ENCODE measurements around the gene LDLRAD3.

The LDLRAD3 gene

DNA sequence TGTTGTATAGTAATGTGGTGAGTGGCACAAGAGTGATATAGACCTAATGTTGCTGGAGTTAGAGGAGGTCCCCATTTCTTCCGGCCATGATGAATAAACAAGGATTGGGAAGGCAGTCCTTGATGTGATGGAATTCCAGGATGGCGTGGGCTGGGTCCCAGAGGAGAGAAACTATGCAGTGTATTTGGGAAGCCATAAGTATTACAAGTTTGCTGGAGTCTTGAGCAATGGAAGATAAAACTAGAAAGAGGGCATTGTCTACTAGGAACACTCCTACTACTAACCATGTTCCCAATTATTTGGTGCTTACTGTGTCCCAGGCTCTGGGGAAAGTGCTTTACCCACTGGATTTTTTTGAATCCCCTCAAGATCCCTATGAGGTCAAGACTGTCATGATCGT lies 20.0 kb downstream of the LDLRAD3 start:
- no peak for DNase-seq

DNA sequence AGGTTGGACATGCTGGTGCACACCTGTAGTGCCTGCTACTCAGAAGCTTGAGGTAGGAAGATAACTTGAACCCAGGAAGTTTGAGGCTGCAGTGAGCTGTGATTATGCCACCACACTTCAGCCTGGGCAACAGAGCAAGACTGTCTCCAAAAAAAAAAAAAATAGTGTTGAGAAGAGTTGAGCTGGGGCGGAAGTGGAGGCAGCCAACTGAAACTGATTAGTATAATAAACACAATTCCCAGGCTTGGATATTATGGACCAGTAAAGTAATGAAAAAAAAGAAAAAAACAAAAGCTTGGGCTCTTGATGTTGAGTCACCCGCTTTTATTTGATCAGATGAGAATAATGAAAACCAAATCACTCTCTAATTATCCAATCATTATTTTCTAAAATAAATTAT lies 21.0 kb downstream of the LDLRAD3 start:
- DNase-seq, result no peak

DNA sequence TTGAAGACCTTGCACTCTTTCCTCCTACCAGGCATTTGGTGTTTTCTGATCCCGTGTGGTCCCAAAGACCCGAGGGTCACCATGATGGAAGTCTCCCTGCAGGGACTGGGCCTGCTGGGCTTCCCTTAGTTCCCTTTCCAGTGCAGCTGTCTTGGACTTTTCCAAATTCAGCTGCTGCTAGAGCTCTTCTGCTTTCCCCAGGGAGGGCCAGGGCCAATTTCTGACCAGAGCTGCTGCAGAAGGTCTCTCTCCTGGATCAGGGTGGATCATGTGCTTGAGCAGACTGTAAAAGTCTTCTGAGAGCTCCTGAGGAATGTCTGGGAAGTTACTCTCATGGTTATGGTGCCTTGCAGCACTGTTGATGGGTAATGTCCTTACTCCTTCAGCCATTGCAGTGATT lies 23.2 kb downstream of the LDLRAD3 start:
- DNase-seq, result no peak

DNA sequence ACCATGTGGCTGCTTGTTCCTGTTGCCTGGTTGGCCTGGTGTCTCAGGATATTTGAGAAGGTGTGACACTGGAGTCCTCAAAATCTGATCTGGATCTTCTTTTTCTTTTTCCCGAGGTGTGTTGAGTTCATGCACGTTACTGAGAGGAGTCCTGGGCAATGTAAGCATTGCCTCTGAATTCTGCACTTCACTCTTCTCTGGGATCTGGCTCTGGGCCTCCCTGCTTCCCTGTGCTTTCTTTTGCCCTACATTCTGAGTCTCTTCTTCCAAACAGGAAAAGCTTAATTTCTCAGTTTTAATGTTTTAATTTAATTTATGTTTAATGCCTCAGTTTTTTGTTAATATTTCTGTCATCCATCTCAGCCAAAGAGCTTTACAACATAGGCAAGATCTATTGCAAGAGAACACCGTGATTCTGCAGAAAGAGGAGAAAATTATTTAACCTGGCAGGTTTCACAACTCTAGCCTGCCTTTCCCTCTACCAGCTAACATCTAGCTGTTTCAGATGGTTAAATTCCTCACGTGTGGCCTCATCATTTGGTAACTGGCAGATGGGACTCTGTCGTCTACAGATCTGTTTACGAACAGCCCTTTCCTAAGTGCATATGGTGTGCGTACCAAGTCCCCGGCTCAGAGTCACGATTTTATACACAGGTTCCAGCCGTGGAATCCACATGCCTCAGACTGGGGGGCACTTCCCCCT lies 24.7 kb downstream of the LDLRAD3 start:
- DNase-seq, result no peak

DNA sequence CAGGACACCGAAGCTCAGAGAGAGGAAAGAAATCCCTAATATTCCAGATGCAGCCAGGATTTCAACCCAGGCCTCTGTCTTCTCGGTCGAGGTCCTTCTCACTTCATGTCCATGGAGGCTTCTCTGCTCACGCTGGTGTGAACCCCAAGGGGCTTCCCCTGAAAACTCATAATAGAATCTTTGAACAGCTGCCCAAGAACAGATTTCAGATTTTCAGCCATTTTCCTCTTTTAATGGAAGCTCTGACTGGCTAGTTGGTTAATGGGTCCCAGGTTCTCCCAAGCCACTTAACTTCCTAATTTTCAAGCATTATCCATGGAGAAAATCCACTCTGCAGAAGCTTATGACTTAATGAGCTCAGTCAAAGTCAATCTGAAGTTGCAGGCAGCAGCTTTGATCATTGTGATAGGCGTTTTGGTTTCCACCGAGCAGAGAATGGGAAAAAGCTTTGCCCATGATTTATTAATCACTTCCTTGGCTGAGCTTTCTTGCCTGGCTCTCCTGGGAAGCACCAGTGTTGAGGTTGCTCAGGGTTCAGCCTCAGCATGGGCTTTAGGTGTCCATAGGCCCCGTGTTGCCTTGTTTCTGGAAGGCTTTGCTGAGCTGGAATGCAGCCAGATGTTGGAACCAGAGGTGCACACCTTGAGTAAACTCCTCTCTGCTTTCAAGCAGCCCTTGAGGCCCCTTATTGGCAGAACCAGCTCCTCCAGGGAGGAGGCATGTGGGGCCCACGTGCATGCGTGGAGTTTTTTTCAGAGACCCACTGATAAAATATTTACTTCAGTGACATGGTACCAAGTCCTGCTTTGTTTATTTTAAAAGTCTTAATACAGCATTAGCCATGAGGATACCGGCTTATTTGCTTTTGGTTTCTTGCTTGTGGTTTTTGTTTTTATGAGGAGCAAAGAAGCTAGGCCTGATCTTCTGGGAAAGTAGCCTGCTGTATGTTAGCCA lies 25.5 kb downstream of the LDLRAD3 start:
- DNase-seq, result no peak

DNA sequence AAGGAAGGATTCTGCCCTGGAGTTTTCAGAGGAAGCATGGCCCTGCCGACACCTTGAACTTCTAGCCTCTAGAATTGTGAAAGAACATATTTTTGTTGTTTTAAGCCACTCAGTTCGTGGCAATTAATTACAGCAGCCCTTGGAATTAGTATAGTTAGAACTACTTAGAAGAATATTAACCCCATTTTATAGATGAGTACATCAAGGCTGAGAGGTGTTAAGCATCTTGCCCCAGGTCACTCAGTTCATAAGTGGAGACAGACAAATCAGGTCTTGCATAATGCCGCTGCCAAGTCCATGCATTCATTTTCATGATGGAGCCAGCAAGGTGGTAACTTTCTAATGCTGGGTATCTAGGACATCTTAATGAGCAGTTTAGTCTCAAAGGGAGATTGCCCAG lies 26.6 kb downstream of the LDLRAD3 start:
- no peak for DNase-seq

DNA sequence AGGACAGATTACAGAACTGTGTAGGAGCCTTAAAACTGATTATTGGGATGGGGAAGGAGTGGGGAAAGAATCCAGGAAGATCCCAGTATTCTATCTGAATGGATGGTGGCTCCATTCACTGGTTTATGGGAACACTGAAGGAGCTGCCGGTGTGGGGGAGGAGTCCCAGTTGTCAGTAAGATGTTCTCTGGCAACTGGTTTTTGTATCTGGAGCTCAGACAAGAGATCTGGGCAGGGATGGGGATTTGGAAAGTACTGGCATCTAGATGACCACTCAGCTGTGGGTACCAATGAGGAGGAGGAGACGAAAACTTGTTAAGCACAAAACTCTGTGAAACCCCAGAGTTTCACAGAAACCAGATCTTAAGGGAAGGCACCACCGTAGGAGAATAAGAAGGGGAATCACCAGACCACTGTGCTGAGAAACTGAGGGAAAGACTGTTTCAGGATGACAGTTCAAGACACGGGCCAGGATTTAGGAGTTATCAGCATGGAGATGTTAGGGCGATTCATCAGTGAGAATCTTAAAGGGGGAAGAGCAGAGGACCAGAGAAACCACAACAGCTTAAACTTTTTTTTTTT lies 28.1 kb downstream of the LDLRAD3 start:
- DNase-seq, result no peak

DNA sequence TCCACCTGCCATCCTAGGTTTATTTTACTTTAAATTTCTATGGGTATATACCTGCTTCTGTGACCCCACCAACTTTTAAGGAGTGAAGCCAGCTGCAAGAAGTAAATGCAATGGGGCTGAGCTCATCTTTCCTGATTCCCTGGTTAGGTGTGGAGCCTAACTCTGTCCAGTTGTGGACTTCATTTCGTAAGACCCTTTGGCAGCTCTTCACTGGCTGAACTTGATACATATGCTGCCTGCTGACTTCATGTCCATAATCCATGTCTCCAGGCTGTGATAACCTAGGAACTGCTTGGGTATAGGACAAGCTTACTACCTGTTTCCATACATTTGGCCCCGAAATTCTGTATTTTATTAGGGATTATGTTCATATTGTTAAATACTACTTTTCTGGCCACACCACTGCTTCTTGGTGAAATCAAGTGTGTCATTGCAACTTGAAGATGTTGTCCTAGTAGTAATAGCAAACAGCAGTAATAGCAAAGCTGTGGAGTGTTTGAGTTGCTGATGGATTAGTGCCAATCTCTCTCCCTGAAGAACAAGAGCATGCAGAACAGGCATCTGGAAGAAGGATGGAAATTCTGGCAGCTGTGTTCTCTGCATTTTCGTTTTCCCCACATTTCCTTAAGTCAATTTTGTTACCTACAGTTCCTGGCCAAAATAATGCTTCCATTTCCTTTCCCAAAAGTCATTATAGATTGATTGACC lies 31.2 kb downstream of the LDLRAD3 start:
- DNase-seq, result no peak

DNA sequence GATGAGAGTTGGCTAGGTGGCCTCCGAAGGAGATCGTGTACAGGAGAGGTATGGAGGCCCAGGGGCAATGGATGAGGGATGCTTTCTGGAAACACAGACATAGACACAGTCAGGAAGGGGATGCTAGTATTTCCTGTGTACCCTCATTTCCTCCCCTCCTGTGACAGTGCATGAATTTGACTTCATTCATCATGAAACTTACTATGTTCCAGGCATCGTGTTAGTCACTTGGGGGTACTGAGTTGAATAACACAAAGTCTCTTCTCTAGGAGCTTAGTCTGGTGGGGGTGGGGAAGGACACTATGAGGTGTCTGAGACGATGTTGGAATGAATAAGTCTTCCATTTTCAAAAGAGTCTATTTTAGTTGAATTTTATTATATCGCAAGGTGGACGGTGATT lies 32.6 kb downstream of the LDLRAD3 start:
- no peak for DNase-seq

DNA sequence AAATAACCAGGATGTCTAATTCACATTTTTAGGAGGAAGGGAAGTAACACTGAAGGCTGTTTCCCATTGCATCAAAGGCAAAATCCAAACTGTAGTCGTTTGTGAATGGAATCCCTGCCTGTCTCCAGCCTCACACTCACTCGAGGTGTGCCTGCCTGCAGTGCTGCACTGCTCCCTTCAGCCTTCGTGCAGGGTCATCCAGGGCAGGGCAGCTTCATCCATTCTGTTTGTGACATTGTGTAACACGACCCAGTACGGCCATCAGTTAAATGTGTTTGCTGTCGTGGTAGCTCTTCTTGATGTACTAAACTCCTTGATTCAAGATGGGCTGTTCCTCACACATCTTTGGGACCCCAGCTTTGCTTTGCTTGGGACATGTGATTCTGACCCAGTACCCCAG lies 34.3 kb downstream of the LDLRAD3 start:
- no peak for DNase-seq

DNA sequence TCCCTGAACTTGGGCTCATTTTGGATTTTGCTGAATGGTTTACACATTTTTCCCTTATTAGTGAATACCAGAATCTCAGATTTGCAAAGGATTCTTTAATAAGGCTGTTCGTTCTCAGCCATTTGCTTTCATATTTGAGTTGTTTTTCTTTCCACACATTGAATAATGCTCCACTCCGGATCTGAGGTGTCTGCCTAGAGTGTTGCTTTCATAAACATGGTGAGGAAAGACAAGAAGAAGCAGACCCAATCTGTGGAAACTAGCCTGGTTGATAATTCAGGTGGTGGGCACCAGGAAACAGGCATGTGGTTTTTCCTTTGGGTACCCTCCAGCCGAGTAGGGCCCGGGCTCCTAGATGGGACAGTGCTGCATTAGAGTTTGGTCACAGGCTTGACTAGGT lies 35.0 kb downstream of the LDLRAD3 start:
- no peak for DNase-seq

DNA sequence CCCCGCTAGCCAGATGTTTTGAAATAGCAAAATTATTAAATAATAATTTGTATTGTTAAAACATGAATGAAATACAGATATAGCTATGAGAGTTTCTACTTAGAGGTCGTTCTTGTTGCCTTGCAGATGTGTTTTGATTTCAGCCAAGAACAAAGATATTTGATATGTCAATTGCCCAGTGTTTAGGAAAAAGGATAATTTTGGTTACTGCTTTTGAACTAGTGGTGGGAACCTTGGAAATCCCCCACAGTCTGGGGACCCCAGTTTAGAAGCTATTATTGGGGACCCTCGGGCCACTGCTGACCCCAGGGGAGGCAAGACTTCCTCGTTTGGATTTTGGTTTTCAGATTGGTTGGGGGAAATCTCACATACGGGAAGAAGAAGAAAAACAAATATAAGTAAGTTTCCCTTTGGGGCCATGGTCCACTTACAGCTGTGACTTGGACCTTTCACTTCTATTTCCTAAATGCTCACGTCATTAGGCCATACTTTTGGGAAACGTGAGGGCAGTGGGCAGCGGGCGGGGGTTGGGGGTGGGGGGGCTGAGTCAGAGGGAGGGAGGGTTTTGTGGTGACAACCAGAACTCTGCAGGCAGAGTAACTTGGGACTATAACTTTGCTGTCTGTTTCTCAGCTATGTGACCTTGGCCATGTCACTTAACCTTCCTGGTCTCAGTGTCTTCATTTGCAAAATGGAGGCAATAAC lies 37.0 kb downstream of the LDLRAD3 start:
- no peak for DNase-seq

DNA sequence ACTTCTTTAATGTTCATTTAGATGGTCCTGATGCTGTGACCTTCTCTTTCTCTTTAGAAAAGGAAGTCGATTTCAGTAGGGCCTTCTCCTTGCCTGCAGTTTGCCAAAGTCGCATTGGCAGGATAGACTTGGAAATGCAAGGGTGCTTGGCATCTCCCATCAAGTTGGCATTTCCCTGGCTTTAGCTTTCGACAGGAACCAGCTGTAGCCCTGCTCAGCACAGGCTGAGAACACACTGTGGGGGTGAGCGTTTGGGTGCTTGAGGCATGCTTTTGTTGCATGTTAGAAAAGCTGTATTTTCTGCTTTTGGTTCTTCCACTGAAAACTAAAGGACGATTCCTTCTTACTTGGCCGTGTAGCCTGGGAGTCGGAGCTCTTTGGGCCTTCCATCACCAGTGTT lies 37.7 kb downstream of the LDLRAD3 start:
- no peak for DNase-seq

DNA sequence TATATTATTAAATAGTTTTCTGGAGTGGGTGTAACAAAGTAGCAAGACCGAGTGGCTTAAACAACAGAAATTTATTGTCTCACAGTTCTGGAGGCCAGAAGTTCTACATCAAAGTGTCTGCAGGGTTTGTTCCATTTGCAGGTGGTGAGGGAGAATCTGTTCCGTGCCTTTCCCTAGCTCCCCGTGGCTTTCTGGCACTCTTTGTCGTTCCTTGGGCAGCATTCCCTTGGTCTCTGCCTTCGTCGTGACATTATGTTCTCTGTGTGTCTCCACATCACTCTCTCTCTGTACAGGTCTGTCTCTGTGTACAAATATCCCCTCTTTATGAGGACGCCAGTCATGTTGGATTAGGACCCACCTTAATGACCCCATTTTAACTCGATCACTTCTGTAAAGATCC lies 38.2 kb downstream of the LDLRAD3 start:
- no peak for DNase-seq

DNA sequence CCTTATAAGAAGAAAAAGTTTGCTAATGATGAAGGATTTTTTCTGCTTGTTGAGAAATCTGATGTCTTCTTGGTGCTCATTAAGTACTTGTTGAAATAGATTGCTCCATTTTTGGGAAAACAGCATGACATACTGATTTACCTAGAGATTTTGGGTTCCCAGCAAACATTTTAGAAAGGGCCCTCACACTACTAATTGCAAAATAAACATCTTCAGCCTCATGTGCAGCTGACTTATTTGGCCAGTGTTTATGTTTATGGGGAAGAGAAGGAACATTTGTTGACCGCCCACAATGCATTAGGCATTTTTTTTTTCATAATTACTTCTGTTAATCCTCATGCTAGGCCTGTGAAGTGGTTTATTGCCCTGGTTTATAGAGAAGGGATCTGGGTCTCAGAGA lies 40.1 kb downstream of the LDLRAD3 start:
- DNase-seq, result no peak

DNA sequence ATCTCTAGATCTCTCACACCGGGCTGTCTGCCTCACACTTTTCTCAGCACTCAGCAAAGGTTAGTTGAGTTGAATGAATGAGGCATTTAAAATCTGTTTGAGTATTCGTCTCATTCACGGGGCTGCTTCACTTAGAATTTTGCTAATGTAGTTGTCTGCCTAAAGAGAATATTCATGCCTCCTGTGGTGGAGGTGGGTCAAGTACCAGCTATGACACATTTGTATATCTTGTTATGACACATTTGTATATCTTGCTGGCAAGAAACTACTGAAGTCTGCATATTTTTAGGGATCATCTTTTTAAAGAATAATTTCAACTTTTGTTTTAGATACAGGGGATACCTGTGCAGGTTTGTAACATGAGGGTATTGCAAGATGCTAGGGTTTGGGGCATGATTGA lies 43.1 kb downstream of the LDLRAD3 start:
- DNase-seq, result no peak

DNA sequence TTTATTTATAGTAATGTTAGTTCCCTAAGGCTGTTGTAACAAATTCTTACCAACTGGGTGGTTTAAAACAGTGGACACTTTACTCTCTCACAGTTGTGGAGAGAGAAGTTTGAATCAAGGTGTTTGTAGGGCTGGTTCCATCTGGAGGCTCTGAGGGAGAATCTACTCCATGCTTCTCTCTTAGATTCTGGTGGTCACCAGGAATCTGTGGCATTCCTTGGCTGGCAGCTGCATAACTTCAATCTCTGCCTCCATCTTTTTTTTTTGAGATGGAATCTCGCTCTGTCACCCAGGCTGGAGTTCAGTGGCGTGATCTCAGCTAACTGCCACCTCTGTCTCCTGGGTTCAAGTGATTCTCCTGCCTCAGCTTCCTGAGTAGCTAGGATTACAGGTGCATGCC lies 46.3 kb downstream of the LDLRAD3 start:
- DNase-seq, result no peak

DNA sequence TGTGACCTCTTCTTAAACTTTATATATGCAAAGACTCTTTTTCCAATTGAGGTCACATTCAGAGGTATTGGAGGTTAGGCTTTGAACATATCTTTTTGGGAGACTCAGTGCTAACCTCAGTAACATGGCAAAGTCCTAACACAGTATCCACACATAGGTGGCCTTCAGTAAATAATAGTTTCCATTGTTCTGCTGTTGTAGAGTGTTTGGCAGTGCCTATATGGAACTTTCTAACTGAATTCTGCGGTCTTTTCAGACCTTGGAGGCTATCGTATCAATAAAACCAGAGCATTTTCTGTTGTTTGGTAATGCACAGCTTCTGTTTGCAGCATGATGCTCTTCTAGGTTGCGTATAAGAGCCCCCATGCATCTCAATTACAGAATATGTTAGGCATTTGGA lies 47.0 kb downstream of the LDLRAD3 start:
- no peak for DNase-seq

DNA sequence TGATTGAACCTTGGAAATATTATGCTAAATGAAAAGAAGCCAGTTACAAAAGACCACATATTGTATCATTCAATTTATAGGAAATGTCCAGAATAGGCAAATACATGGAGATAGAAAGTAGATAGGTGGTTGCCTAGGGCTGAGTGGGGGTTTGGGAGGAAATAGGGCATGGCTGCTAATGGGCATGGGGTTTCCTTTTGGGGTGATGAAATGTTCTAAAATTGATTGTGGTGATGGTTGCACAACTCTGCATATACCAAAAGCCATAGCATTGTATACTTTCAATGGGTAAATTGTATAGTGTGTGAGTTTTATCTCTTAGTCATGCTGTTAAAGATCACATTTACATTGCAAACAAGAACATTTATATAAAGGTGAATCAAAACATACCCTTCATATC lies 48.7 kb downstream of the LDLRAD3 start:
- DNase-seq, result no peak

DNA sequence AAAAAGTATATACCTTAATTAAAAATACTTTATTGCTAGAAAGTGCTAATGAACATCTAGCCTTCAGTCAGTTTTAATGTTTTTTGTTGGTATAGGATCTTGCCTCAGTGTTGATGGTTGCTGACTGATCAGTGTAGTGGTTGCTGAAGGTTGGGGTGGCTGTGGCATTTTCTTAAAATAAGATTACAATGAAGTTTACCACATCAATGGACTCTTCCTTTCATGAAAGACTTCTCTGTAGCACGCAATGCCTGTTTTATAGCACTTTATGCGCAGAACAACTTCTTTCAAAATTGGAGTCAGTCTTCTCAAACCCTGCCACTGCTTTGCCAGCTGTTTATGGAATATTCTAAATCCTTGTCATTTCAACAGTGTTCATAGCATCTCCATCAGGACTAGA lies 50.6 kb downstream of the LDLRAD3 start:
- no peak for DNase-seq

DNA sequence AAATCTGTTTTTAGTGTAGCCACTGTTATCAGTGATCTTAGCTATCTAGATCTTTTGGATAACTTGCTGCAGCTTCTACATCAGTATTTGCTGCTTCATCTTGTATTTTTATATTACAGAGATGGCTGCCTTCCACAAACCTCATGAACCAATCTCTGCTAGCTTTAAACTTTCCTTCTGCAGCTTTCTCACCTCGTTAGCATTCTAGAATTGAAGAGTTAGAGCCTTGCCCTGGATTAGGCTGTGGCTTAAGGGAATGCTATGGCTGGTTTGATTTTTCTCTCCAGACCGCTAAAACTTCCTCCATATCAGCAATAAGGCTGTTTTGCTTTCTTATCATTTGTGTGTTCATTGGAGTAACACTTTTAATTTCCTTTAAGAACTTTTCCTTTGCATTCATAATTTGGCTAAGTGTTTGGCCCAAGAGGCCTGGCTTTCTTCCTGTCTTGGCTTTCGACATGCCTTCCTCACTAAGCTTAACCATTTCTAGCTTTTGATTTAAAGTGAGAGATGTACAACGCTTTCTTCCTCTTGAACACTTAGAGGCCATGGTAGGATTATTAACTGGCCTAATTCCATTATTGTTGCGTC lies 51.9 kb downstream of the LDLRAD3 start:
- no peak for DNase-seq

DNA sequence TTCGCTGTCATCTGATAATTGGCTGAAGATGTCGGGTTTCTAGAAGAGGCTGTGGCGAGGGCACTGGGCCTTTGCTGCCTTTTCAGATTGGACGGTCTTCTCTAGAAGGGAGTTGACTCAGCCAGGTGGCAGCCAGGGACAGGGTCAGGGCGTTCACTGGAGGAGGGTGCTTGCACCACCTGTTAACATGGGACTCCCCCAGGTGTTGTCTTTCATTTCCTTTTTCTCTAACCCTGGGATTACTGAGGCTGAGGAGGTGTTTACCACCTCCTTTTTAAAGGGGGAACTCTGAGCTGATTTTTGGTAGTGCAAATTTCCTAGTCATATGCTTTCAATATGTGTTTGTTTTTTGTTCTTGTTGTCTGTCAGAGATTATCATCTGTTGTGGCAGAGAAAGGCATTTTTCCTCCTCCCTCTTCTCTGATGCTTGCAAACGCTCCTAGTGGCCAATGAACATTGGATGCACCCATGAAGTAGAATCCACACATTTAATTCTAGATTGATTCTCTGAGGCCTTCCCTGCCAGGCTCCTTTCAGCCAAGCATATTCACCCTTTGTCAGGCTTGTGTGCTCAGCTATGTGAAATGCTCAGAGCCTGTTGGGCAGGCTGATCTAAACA lies 54.1 kb downstream of the LDLRAD3 start:
- DNase-seq, result no peak
